Measurements from ENCODE around the gene ASCC1.
A peak's percentile ranks its signal among the peaks of the same experiment; 100 is the strongest.

ASCC1 gene

DNA sequence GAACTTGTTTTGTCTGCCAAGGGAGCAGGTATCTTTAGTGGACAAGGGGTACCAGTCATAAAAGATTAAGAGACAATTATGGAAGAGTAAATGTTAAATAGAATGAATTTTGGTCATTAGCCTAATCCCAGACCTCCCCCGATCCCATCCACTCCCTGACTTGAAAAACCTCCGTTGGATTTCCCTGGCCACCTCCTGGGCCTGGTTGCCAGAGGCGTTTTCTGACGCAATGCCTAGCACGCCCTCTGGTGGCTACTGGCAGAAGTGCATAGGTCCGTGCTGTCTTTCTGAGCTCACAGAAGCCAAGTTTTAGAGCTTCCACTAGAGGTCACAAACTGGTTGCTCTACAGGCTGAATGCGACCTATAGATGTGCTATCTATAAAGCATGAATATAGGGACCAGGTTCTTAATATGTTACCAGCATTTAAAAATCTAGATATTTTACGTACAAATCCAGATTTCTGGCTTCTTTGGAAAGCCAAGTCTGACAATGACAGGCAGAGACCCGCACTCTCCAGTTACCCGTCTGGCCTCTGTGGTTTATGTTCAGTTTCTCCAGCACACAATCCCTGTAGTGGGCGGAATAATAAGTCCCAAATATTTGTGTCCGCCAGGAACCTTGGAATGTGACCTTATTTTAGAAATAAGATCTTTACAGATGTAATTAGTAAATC is 167.5 kb downstream of the ASCC1 start:
- TF ChIP-seq, protein P1, sequence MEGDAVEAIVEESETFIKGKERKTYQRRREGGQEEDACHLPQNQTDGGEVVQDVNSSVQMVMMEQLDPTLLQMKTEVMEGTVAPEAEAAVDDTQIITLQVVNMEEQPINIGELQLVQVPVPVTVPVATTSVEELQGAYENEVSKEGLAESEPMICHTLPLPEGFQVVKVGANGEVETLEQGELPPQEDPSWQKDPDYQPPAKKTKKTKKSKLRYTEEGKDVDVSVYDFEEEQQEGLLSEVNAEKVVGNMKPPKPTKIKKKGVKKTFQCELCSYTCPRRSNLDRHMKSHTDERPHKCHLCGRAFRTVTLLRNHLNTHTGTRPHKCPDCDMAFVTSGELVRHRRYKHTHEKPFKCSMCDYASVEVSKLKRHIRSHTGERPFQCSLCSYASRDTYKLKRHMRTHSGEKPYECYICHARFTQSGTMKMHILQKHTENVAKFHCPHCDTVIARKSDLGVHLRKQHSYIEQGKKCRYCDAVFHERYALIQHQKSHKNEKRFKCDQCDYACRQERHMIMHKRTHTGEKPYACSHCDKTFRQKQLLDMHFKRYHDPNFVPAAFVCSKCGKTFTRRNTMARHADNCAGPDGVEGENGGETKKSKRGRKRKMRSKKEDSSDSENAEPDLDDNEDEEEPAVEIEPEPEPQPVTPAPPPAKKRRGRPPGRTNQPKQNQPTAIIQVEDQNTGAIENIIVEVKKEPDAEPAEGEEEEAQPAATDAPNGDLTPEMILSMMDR (IDR thresholded peaks at IDR 0.05; ENCODE audit: low read depth, low read length, missing control alignments), result peak; percentile 100
- DNase-seq (ENCODE audit: low read depth), result peak; percentile 89
- no peak overlapping the region for H3K4me3 ChIP-seq (ENCODE audit: low read depth, low read length)
- in situ Hi-C loops (cut with HindIII; ENCODE audit: low sequenced_read_pairs), result no loop called here
